Kidney epithelial cell (primary cell): ENCODE data around the gene ADI1. TPM values are rescaled to one million over a fixed set of nuclear protein-coding genes. Genes with fewer than 3 reads are reported as not detected.

ENCODE experiments used
- DNase-seq: peaks from one replicate; pipeline ENCODE4 v3.0.0-alpha.2; 2010; ENCODE audit warnings: low read depth
- H3K27me3 ChIP-seq: 2 replicates; pipeline ENCODE4 v1.6.0; 2011; ENCODE audit warnings: low read length; ENCODE audit not compliant: control insufficient read depth, insufficient read depth
- H3K36me3 ChIP-seq: 2 replicates; pipeline ENCODE4 v1.5.1; 2011; ENCODE audit warnings: low read length; ENCODE audit not compliant: control insufficient read depth, insufficient read depth
- H3K4me3 ChIP-seq: 2 replicates; pipeline ENCODE4 v1.5.1; 2011; ENCODE audit warnings: low read depth, mild to moderate bottlenecking, control low read depth, low read length
- total RNA-seq: library from RNA; depleted of rRNA; stranded (reverse); fragments of >200 nt; gene quantifications from 2 replicates; pipeline ENCODE4 v1.2.3, GENCODE V29; 2015
- TF ChIP-seq, protein P1 (sequence below): IDR thresholded peaks from 2 replicates; pipeline ENCODE4 v1.5.1; 2011; ENCODE audit warnings: mild to moderate bottlenecking, moderate library complexity, low read length, control low read depth, inconsistent platforms; ENCODE audit not compliant: insufficient read depth, poor library complexity, severe bottlenecking

ADI1 gene
- total RNA-seq, 1 donor from 2014 or later, result 25.6 TPM

DNA sequence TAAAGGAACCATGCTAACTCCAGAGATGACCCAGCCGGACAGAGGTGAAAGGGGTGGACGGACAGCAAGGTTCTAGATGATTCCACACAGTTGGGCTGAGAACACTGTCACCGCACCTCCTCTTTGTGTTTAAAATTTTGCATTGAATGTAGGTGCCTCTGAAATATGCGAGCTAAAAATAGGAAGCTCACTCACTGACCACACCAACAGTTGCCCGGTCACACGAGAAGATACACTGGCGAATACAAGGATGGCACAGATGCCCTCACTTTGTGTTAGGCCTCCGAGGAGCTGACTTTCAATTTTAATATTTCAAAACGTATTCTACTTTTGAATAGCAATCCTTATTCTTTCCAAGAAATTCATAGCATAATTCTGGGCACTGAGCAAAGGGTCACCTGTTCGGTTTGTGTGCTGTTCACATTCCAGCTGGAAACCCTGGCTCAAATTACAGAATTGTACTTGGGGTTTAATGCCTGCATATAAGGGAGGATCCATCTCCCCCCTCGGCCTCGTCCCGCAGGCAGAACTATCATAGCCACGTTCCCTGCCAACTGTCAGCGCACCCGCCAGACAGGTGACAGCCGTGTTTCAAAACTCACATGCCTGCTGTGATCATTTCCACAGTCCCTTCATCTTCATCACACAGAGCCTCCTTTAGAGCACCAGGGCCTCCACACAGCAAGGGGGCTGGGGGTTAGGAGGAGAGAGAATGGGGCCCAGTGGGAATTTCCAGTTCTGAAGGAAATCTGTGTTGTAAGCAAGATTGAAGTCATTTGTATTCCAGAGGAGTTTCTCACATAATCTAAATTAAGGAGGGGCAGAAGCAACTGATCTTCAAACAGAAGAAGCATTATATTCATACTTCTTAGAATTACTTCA, 48.2 kb downstream of the ADI1 start:
- H3K4me3 ChIP-seq, result no peak overlapping the region
- TF ChIP-seq, protein P1, sequence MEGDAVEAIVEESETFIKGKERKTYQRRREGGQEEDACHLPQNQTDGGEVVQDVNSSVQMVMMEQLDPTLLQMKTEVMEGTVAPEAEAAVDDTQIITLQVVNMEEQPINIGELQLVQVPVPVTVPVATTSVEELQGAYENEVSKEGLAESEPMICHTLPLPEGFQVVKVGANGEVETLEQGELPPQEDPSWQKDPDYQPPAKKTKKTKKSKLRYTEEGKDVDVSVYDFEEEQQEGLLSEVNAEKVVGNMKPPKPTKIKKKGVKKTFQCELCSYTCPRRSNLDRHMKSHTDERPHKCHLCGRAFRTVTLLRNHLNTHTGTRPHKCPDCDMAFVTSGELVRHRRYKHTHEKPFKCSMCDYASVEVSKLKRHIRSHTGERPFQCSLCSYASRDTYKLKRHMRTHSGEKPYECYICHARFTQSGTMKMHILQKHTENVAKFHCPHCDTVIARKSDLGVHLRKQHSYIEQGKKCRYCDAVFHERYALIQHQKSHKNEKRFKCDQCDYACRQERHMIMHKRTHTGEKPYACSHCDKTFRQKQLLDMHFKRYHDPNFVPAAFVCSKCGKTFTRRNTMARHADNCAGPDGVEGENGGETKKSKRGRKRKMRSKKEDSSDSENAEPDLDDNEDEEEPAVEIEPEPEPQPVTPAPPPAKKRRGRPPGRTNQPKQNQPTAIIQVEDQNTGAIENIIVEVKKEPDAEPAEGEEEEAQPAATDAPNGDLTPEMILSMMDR, result no peak
- DNase-seq, result no peak
- peaks cover 1% of the 10 kb centered on the region for H3K36me3 ChIP-seq
- H3K27me3 ChIP-seq, result no peaks in the 10 kb centered on the region

DNA sequence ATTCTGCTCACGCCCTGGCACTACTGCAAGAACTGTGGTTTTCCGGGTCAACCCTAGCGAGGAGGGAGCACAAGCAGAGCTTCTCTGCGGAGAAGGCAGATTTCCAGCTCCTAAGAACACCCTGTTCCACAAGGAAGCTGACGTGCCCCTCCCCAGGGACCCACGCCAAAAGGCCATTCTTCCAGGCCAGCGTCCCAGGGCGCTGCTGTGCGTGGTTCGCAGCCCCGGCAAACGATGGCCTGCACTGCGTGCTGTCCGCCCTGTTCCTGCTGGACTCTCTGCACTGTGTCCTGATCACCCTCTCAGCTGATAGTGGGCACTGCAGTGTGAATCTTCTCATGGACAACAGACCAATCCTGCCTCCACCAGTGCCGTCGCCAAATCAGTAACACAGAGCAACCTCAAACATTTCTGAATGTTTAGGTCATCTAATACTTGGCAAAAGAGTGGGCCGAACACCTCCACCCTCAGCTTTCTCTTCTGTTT, 49.1 kb downstream of the ADI1 start:
- Histone ChIP-seq H3K4me3 (no peak overlapping the region), H3K27me3 (no peaks in the 10 kb centered on the region), H3K36me3 (peaks cover 1% of the 10 kb centered on the region)
- no peak for DNase-seq
- TF ChIP-seq, protein P1, result no peak

DNA sequence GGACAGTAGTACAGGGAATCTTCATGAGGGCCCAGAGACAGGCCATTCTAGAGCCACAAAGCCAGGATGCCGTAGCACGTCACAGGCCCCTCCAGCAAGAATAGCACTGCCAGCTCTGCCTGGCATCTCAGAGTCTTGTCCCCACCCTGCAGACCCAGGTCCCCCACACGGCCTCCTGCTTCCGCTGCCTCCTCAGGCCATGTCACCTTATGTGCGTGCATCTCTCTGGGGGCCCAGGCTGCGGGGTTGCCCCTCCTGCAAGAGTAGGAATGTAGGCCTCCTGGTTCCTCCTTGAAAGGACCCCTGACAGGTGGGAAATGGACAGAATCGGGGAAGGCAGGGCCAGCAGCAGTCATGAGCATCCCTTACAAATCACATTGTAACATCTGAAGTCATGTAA, 49.8 kb downstream of the ADI1 start:
- TF ChIP-seq, protein P1, result no peak
- DNase-seq, result no peak
- H3K4me3 ChIP-seq, result no peak overlapping the region

DNA sequence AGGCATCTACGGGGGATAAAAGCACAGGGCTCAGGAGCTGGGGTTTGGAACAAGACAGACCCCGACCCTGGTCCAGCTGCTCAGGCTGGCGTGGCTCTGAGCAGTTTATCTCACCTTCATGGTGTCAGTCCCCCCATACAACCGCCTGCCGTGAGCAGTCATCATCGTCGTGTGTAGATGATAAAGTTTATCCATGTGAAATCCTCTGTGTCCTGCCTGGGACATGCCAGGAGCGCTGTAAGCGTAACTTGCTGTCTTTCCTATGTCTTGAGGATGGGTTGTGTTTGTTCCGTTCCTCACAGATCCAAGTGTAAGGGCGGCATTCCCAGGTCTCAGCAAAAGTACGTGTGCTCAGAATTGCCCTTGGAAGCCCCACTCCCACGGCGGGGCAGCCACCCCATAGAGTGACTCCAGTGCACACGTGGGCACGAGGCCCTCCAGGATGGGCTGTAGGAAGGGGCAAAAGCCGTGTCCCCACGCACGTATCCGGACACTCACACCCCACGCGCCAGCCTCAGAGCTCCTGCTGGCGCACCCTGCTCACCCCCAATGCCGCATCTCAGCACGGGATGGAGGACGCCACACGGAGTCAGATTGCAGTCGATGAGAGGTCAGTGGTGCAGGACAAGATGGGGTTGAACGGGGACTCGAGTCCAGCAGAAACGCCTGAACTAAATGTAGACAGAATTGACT, 50.9 kb downstream of the ADI1 start:
- Histone ChIP-seq H3K36me3 (peaks cover 1% of the 10 kb centered on the region), H3K4me3 (no peak overlapping the region), H3K27me3 (no peaks in the 10 kb centered on the region)
- TF ChIP-seq, protein P1, result no peak
- no peak for DNase-seq

More for the DNA sequence above, 49.8 kb downstream of the ADI1 start:
- Histone ChIP-seq H3K27me3 (no peaks in the 10 kb centered on the region), H3K36me3 (peaks cover 1% of the 10 kb centered on the region)

DNA sequence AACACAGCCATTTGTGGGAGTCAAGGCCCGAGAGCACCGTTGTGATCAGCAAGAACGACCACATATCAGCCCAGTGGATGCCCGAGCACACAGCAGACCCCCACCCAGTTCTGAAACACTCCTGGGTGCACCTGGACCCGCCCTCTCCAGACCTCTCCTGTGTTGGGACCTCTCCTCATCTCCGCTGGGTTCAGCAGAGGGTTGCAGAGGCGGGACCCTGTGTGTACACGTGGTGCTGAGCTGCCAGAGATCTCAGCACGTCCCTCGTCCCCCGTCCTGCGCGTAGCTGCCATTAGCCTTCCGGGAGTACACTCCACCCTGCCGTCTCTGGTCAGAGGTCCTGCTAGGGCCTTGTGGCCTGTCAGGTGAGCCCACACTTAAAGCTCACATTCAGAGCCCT, 51.7 kb downstream of the ADI1 start:
- TF ChIP-seq, protein P1, result no peak
- Histone ChIP-seq H3K36me3 (peaks cover 1% of the 10 kb centered on the region), H3K4me3 (no peak overlapping the region), H3K27me3 (no peaks in the 10 kb centered on the region)
- DNase-seq, result no peak
